Neural cell (in vitro differentiated cells): ENCODE measurements around the gene SAPCD1. TPM values are rescaled to one million over a fixed set of nuclear protein-coding genes. Genes with fewer than 3 reads are reported as not detected.

Source experiments
- H2AFZ ChIP-seq: fragments of 200-600, 300-800 bp; sonication (generic), shearing (Covaris generic); 2 replicates; pipeline ENCODE4 v1.6.0; 2014; ENCODE audit warnings: low read depth, mild to moderate bottlenecking, antibody characterized with exemption, low read length, moderate library complexity
- H3F3A ChIP-seq: fragments of 200-600 bp; shearing (Covaris generic); 2 replicates; pipeline ENCODE4 v1.6.1; 2016; ENCODE audit warnings: mild to moderate bottlenecking, moderate library complexity, mixed read lengths, antibody characterized with exemption, low read length; ENCODE audit not compliant: insufficient read depth, poor library complexity, severe bottlenecking
- H3K27ac ChIP-seq: fragments of 200-600, 300-800 bp; sonication (generic), shearing (Covaris generic); 2 replicates; pipeline ENCODE4 v1.5.1; 2014; ENCODE audit warnings: mild to moderate bottlenecking, low read length, moderate library complexity
- H3K27me3 ChIP-seq: fragments of 300-800, 200-600 bp; sonication (generic), shearing (Covaris generic); 2 replicates; pipeline ENCODE4 v1.6.0; 2014; ENCODE audit warnings: mild to moderate bottlenecking, low read depth, low read length, moderate library complexity; ENCODE audit not compliant: insufficient read depth
- H3K36me3 ChIP-seq: fragments of 300-800, 200-600 bp; sonication (generic), shearing (Covaris generic); 2 replicates; pipeline ENCODE4 v1.5.1; 2014; ENCODE audit warnings: mild to moderate bottlenecking, antibody characterized with exemption, low read length, moderate library complexity; ENCODE audit not compliant: insufficient read depth
- H3K4me2 ChIP-seq: fragments of 300-800, 200-600 bp; sonication (generic), shearing (Covaris generic); 2 replicates; pipeline ENCODE4 v1.6.0; 2014; ENCODE audit warnings: mild to moderate bottlenecking, low read length
- H3K4me3 ChIP-seq: fragments of 300-800, 200-600 bp; sonication (generic), shearing (Covaris generic); 2 replicates; pipeline ENCODE4 v1.5.1; 2014; ENCODE audit warnings: mild to moderate bottlenecking, low read length, moderate library complexity
- H3K79me2 ChIP-seq: fragments of 200-600 bp; shearing (Covaris generic); replicated peaks from 2 replicates; pipeline ENCODE4 v1.6.0; 2014; ENCODE audit warnings: mild to moderate bottlenecking, low read length, moderate library complexity; ENCODE audit not compliant: insufficient read depth
- H3K9ac ChIP-seq: fragments of 300-800, 200-600 bp; sonication (generic), shearing (Covaris generic); 2 replicates; pipeline ENCODE4 v1.6.1; 2016; ENCODE audit warnings: mild to moderate bottlenecking, low read length, mixed read lengths
- H3K9me2 ChIP-seq: fragments of 200-600 bp; shearing (Covaris generic); 2 replicates; pipeline ENCODE4 v1.6.1; 2016; ENCODE audit warnings: mild to moderate bottlenecking, low read length, mixed read lengths; ENCODE audit not compliant: insufficient read depth
- H3K9me3 ChIP-seq: fragments of 200-600, 300-800 bp; sonication (generic), shearing (Covaris generic); 2 replicates; pipeline ENCODE4 v1.6.1; 2016; ENCODE audit warnings: mild to moderate bottlenecking, mixed run types, low read length, moderate library complexity, mixed read lengths
- H4K20me1 ChIP-seq: fragments of 200-600 bp; shearing (Covaris generic); 2 replicates; pipeline ENCODE4 v1.6.1; 2016; ENCODE audit warnings: mild to moderate bottlenecking, mixed run types; ENCODE audit not compliant: insufficient read depth
- EP300 ChIP-seq: fragments of 450-650 bp; conservative IDR thresholded peaks from 2 replicates; pipeline ENCODE4 v1.6.1; 2014; ENCODE audit warnings: antibody characterized with exemption, mild to moderate bottlenecking, moderate library complexity; ENCODE audit not compliant: poor library complexity, severe bottlenecking
- EZH2 ChIP-seq: fragments of 200-600, 300-800 bp; shearing (Covaris generic), sonication (generic); IDR thresholded peaks from 2 replicates; pipeline ENCODE4 v1.6.1; 2014; ENCODE audit warnings: antibody characterized with exemption, low read length, borderline replicate concordance, mild to moderate bottlenecking; ENCODE audit not compliant: insufficient read depth, poor library complexity, severe bottlenecking
- MXI1 ChIP-seq: fragments of 450-650 bp; conservative IDR thresholded peaks from 2 replicates; pipeline ENCODE4 v1.6.1; 2014; ENCODE audit warnings: antibody characterized with exemption, mild to moderate bottlenecking; ENCODE audit not compliant: poor library complexity, severe bottlenecking
- POLR2AphosphoS5 ChIP-seq: IDR thresholded peaks from 2 replicates; pipeline ENCODE4 v1.6.1; 2012
- RAD21 ChIP-seq: fragments of 450-650 bp; conservative IDR thresholded peaks from 2 replicates; pipeline ENCODE4 v1.6.1; 2014; ENCODE audit warnings: antibody characterized with exemption, mild to moderate bottlenecking, moderate library complexity
- REST ChIP-seq: IDR thresholded peaks from 2 replicates; pipeline ENCODE4 v1.6.1; 2012; ENCODE audit warnings: borderline replicate concordance
- SMC3 ChIP-seq: fragments of 450-650 bp; conservative IDR thresholded peaks from 2 replicates; pipeline ENCODE4 v1.6.1; 2014; ENCODE audit warnings: antibody characterized with exemption, mild to moderate bottlenecking, moderate library complexity; ENCODE audit not compliant: poor library complexity
- TAF1 ChIP-seq: IDR thresholded peaks from 2 replicates; pipeline ENCODE4 v1.6.1; 2012; ENCODE audit warnings: low read depth
- polyA plus RNA-seq: library from polyadenylated mRNA; depleted of rRNA; stranded (reverse); fragments of >200 nt; gene quantifications from 2 replicates; pipeline ENCODE4 v1.2.3, GENCODE V29; 2014
- TF ChIP-seq, protein P1 (sequence below): fragments of 450-650 bp; IDR thresholded peaks from 2 replicates; pipeline ENCODE4 v1.5.1; 2014; ENCODE audit warnings: antibody characterized with exemption, mild to moderate bottlenecking, moderate library complexity; ENCODE audit not compliant: poor library complexity, severe bottlenecking

Gene SAPCD1
- polyA plus RNA-seq, 1 donor from 2014 or later, result not detected

DNA sequence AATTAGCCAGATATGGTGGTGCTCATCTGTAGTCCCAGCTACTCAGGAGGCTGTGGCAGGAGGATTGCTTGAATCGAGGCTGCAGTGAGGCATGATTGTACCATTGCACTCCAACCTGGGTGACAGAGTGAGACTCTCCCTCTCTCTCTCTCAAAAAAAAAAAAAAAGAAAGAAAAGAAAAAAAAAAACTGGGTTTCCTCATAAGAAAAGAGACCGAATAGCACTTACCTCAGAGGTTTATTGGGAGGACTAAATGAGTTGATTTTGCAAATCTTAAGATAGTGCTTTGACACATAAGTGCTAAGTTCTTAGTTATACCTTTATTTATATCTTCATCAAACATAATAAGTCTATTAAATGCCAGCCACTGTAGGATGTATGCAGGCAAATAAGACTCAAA, 8.4 kb downstream of the SAPCD1 start:
- Histone ChIP-seq H2AFZ (no peak overlapping the region), H3K9me2 (no peaks in the 10 kb centered on the region), H3K36me3 (no peaks in the 10 kb centered on the region), H3K79me2 (no peaks in the 10 kb centered on the region), H3K9ac (no peak overlapping the region), H3K27ac (no peak overlapping the region), H3F3A (no peaks in the 10 kb centered on the region), H3K4me2 (no peak overlapping the region), H3K9me3 (no peaks in the 10 kb centered on the region), H3K27me3 (no peaks in the 10 kb centered on the region), H3K4me3 (no peak overlapping the region), H4K20me1 (no peaks in the 10 kb centered on the region)
- no peak for TF ChIP-seq SMC3
- no peak for TF ChIP-seq EP300
- TF ChIP-seq RAD21, result no peak

GRCh38 chr6:31771992-31772358, 9.5 kb downstream of the SAPCD1 start:
- Histone ChIP-seq H3K36me3 (no peaks in the 10 kb centered on the region), H3K9me2 (no peaks in the 10 kb centered on the region), H3K9ac (no peak overlapping the region), H3K4me2 (no peak overlapping the region), H3F3A (no peaks in the 10 kb centered on the region), H3K27me3 (no peaks in the 10 kb centered on the region), H3K9me3 (no peaks in the 10 kb centered on the region), H3K4me3 (no peak overlapping the region), H3K79me2 (no peaks in the 10 kb centered on the region), H3K27ac (no peak overlapping the region), H4K20me1 (no peaks in the 10 kb centered on the region), H2AFZ (no peak overlapping the region)
- TF ChIP-seq RAD21, result no peak
- TF ChIP-seq EP300, result no peak
- no peak for TF ChIP-seq TAF1
- TF ChIP-seq POLR2AphosphoS5, result no peak
- TF ChIP-seq REST, result no peak
- no peak for TF ChIP-seq SMC3
- TF ChIP-seq, protein P1, sequence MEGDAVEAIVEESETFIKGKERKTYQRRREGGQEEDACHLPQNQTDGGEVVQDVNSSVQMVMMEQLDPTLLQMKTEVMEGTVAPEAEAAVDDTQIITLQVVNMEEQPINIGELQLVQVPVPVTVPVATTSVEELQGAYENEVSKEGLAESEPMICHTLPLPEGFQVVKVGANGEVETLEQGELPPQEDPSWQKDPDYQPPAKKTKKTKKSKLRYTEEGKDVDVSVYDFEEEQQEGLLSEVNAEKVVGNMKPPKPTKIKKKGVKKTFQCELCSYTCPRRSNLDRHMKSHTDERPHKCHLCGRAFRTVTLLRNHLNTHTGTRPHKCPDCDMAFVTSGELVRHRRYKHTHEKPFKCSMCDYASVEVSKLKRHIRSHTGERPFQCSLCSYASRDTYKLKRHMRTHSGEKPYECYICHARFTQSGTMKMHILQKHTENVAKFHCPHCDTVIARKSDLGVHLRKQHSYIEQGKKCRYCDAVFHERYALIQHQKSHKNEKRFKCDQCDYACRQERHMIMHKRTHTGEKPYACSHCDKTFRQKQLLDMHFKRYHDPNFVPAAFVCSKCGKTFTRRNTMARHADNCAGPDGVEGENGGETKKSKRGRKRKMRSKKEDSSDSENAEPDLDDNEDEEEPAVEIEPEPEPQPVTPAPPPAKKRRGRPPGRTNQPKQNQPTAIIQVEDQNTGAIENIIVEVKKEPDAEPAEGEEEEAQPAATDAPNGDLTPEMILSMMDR, result no peak
- TF ChIP-seq EZH2, result no peak
- no peak for TF ChIP-seq MXI1

GRCh38 chr6:31775184-31775583, 12.7 kb downstream of the SAPCD1 start:
- Histone ChIP-seq H4K20me1 (no peaks in the 10 kb centered on the region), H3K9ac (no peak overlapping the region), H3K27ac (no peak overlapping the region), H3K36me3 (peaks cover 2% of the 10 kb centered on the region), H2AFZ (no peak overlapping the region), H3K79me2 (no peaks in the 10 kb centered on the region), H3K9me2 (no peaks in the 10 kb centered on the region), H3F3A (no peaks in the 10 kb centered on the region), H3K27me3 (no peaks in the 10 kb centered on the region), H3K4me2 (no peak overlapping the region), H3K9me3 (no peaks in the 10 kb centered on the region), H3K4me3 (no peak overlapping the region)
- no peak for TF ChIP-seq SMC3
- TF ChIP-seq, protein P1, result no peak
- no peak for TF ChIP-seq EP300
- no peak for TF ChIP-seq RAD21
- no peak for TF ChIP-seq POLR2AphosphoS5
- TF ChIP-seq REST, result no peak
- TF ChIP-seq EZH2, result no peak
- no peak for TF ChIP-seq TAF1
- TF ChIP-seq MXI1, result no peak
